Measurements from ENCODE around the gene ZSCAN21.

Gene ZSCAN21

GRCh38 chr7:100065452-100066186 lies 16.0 kb downstream of the ZSCAN21 start:
- TF ChIP-seq, protein P1, sequence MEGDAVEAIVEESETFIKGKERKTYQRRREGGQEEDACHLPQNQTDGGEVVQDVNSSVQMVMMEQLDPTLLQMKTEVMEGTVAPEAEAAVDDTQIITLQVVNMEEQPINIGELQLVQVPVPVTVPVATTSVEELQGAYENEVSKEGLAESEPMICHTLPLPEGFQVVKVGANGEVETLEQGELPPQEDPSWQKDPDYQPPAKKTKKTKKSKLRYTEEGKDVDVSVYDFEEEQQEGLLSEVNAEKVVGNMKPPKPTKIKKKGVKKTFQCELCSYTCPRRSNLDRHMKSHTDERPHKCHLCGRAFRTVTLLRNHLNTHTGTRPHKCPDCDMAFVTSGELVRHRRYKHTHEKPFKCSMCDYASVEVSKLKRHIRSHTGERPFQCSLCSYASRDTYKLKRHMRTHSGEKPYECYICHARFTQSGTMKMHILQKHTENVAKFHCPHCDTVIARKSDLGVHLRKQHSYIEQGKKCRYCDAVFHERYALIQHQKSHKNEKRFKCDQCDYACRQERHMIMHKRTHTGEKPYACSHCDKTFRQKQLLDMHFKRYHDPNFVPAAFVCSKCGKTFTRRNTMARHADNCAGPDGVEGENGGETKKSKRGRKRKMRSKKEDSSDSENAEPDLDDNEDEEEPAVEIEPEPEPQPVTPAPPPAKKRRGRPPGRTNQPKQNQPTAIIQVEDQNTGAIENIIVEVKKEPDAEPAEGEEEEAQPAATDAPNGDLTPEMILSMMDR (IDR thresholded peaks at IDR 0.05; ENCODE audit: borderline replicate concordance, insufficient read depth, low read depth, low read length): no peak

GRCh38 chr7:100066953-100067352 lies 17.4 kb downstream of the ZSCAN21 start:
- no peak overlapping the region for H3K4me3 ChIP-seq (ENCODE audit: low read depth, low read length)
- TF ChIP-seq, protein P1 (IDR thresholded peaks at IDR 0.05; ENCODE audit: borderline replicate concordance, insufficient read depth, low read depth, low read length): no peak

More at GRCh38 chr7:100065452-100066186, 16.0 kb downstream of the ZSCAN21 start:
- H3K4me3 ChIP-seq (ENCODE audit: low read depth, low read length): no peak overlapping the region

GRCh38 chr7:100069991-100070390 lies 20.4 kb downstream of the ZSCAN21 start:
- no peak overlapping the region for H3K4me3 ChIP-seq (ENCODE audit: low read depth, low read length)
- TF ChIP-seq, protein P1 (IDR thresholded peaks at IDR 0.05; ENCODE audit: borderline replicate concordance, insufficient read depth, low read depth, low read length): no peak

DNA sequence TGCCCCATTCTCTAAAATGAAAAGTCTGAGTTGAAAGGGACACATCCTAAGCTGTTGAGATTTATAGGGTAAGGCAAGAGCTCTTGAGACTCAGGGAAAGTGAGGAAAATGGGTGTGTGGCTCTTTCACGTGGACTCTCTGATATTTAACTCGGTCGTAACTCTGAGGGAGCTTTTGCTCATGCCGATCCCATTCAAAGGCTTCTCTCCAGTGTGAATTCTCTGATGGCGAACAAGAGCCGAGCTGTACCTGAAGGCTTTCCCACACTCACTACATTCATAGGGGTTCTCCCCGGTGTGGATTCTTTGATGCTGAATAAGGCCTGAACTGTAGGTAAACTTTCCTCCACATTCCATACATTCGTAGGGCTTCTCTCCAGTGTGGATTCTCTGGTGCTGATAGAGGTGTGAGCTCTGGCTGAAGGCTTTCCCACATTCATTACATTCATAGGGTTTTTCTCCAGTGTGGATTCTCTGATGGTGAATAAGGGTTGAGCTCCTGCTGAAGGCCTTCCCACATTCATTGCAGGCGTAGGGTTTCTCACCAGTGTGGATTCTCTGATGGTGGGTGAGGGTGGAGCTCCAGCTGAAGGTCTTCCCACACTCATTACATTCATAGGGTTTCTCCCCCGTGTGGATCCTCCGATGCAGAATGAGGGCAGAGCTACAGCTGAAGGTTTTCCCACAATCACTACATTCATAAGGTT lies 21.6 kb downstream of the ZSCAN21 start:
- no peak overlapping the region for H3K4me3 ChIP-seq (ENCODE audit: low read depth, low read length)
- TF ChIP-seq, protein P1 (IDR thresholded peaks at IDR 0.05; ENCODE audit: borderline replicate concordance, insufficient read depth, low read depth, low read length): no peak

DNA sequence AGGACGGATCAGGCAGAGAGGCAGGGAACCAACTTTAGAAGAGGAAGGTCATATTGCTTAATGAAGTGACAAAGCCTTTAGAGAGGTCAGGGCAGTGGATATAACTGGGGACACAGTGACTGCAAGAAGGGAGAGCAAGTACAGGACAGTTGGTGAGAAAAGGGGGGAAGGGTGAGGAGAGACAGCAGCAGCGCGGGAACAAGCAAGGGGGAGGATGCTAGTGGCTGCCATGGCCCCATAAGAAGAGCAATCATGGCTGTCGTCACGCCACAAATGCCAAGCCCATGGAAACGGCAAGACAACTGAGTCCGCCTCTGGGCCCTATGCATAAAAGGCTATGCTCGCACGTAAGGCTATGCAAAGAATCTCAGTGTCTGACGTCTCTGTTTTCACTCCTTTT lies 22.9 kb downstream of the ZSCAN21 start:
- TF ChIP-seq, protein P1 (IDR thresholded peaks at IDR 0.05; ENCODE audit: borderline replicate concordance, insufficient read depth, low read depth, low read length): no peak
- H3K4me3 ChIP-seq (ENCODE audit: low read depth, low read length): no peak overlapping the region

GRCh38 chr7:100074841-100075240 lies 25.3 kb downstream of the ZSCAN21 start:
- TF ChIP-seq, protein P1 (IDR thresholded peaks at IDR 0.05; ENCODE audit: borderline replicate concordance, insufficient read depth, low read depth, low read length): no peak
- H3K4me3 ChIP-seq (ENCODE audit: low read depth, low read length): no peak overlapping the region

- TF ChIP-seq, protein P1 (IDR thresholded peaks at IDR 0.05; ENCODE audit: borderline replicate concordance, insufficient read depth, low read depth, low read length): no peak
- no peak overlapping the region for H3K4me3 ChIP-seq (ENCODE audit: low read depth, low read length)
These were observed 25.8 kb downstream of the ZSCAN21 start for GRCh38 chr7:100075418-100075817.
